Keratinocyte (primary cell): ENCODE measurements around the gene MIF4GD. TPM values are rescaled to one million over a fixed set of nuclear protein-coding genes. Genes with fewer than 3 reads are reported as not detected.

Experiments
- DNase-seq: peaks from one replicate; pipeline ENCODE4 v3.0.0-alpha.2; 2011; ENCODE audit warnings: low read depth, missing footprints, low spot score
- FAIRE-seq: peaks from 2 replicates; lab custom pipeline; 2011; peaks lifted over from hg19 to GRCh38; lab: Jason Lieb, UNC
- H2AFZ ChIP-seq: 2 replicates; pipeline ENCODE4 v1.6.0; 2012; ENCODE audit warnings: low read length, control low read depth, inconsistent platforms; ENCODE audit not compliant: control insufficient read depth
- H3K27ac ChIP-seq: 2 replicates; pipeline ENCODE4 v1.5.1; 2011; ENCODE audit warnings: low read length; ENCODE audit not compliant: control insufficient read depth, insufficient read depth
- H3K27me3 ChIP-seq: 3 replicates; pipeline ENCODE4 v1.6.0; 2011; ENCODE audit warnings: low read length; ENCODE audit not compliant: control insufficient read depth, insufficient read depth; ENCODE audit errors: extremely low read depth
- H3K36me3 ChIP-seq, 2 experiments: 2 replicates in 1 of 2; 3 replicates in 1 of 2; pipeline ENCODE4 v1.5.1; 2011; ENCODE audit warnings: low read length in 2 of 2, mild to moderate bottlenecking in 1 of 2; ENCODE audit not compliant: control insufficient read depth in 2 of 2, insufficient read depth in 2 of 2; ENCODE audit errors: extremely low read depth in 1 of 2
- H3K4me1 ChIP-seq: 3 replicates; pipeline ENCODE4 v1.5.1; 2011; ENCODE audit warnings: low read length; ENCODE audit not compliant: control insufficient read depth, insufficient read depth; ENCODE audit errors: extremely low read depth
- H3K4me2 ChIP-seq: 3 replicates; pipeline ENCODE4 v1.6.0; 2011; ENCODE audit warnings: low read depth, low read length; ENCODE audit not compliant: control insufficient read depth, insufficient read depth; ENCODE audit errors: extremely low read depth
- H3K4me3 ChIP-seq, 3 experiments: fragments of 200-600 bp in 1 of 3; sonication (generic) in 1 of 3; 2 replicates in 2 of 3; 3 replicates in 1 of 3; pipeline ENCODE4 v1.5.1; 2011 to 2016; ENCODE audit warnings: low read length in 3 of 3, mild to moderate bottlenecking in 3 of 3, control low read depth in 2 of 3, inconsistent platforms in 1 of 3, low read depth in 1 of 3, mixed read lengths in 1 of 3, mixed run types in 1 of 3, moderate library complexity in 1 of 3; ENCODE audit not compliant: control insufficient read depth in 2 of 3, insufficient read depth in 2 of 3; ENCODE audit errors: extremely low read depth in 1 of 3
- H3K79me2 ChIP-seq: 2 replicates; pipeline ENCODE4 v1.6.0; 2012; ENCODE audit warnings: low read length; ENCODE audit not compliant: control insufficient read depth, insufficient read depth
- H3K9ac ChIP-seq: 3 replicates; pipeline ENCODE4 v1.6.0; 2011; ENCODE audit warnings: low read length; ENCODE audit not compliant: control insufficient read depth, insufficient read depth; ENCODE audit errors: extremely low read depth
- H3K9me1 ChIP-seq: 3 replicates; pipeline ENCODE4 v1.6.0; 2011; ENCODE audit warnings: low read length; ENCODE audit not compliant: control insufficient read depth, insufficient read depth; ENCODE audit errors: extremely low read depth
- H3K9me3 ChIP-seq: 2 replicates; pipeline ENCODE4 v1.5.1; 2012; ENCODE audit warnings: low read depth, low read length; ENCODE audit not compliant: control insufficient read depth
- H4K20me1 ChIP-seq: 3 replicates; pipeline ENCODE4 v1.6.0; 2011; ENCODE audit warnings: low read length; ENCODE audit not compliant: control insufficient read depth, insufficient read depth; ENCODE audit errors: extremely low read depth
- CTCF ChIP-seq, 3 experiments: IDR thresholded peaks in 1 of 3; conservative IDR thresholded peaks in 1 of 3; optimal IDR thresholded peaks in 1 of 3; 2 replicates in 2 of 3; 3 replicates in 1 of 3; pipeline versions ENCODE3 to v1.5.1; 2011; ENCODE audit warnings: low read length in 3 of 3, mild to moderate bottlenecking in 3 of 3, moderate library complexity in 2 of 3, control low read depth in 1 of 3, inconsistent platforms in 1 of 3; ENCODE audit not compliant: insufficient read depth in 2 of 3; ENCODE audit errors: extremely low read depth in 1 of 3
- EZH2 ChIP-seq: IDR thresholded peaks from one replicate; pipeline ENCODE4 v1.6.1; 2012; ENCODE audit warnings: inconsistent platforms, mild to moderate bottlenecking, low read length, moderate library complexity
- dilution Hi-C: fragments of 300-500 bp; cut with MboI; formaldehyde crosslinking; loops from one replicate; pipeline ENCODE4 v1.7.0; 2020; ENCODE audit warnings: low sequenced_read_pairs; ENCODE audit not compliant: extremely low pct_ligation_motif_present
- polyA plus RNA-seq, 5 experiments: library from polyadenylated mRNA; depleted of rRNA in 3 of 5; stranded (reverse) in 3 of 5; stranded (forward) in 1 of 5; unstranded in 1 of 5; fragments of >200 nt; gene quantifications; 1 replicate in 1 of 5; 2 replicates in 3 of 5; 3 replicates in 1 of 5; pipeline versions ENCODE4 v1.2.1 to v1.2.3, GENCODE V29; 2011 to 2012; ENCODE audit warnings: missing spikeins in 2 of 5, low read depth in 1 of 5, low replicate concordance in 1 of 5

The MIF4GD gene
- polyA plus RNA-seq, 1 donor (not counting 4 experiments of a cell fraction or from before 2014, with no cell fraction given) = 15.9 TPM

GRCh38 chr17:75242461-75243042 is 28.5 kb downstream of the MIF4GD start:
- no peaks in the 10 kb centered on the region for H3K27me3 ChIP-seq
- DNase-seq (no peak), FAIRE-seq (no peak)
- H3K4me3 ChIP-seq = no peak overlapping the region
- H3K4me1 ChIP-seq = no peaks in the 10 kb centered on the region
- H3K27ac ChIP-seq = no peak overlapping the region
- H3K4me2 ChIP-seq = no peak overlapping the region
- TF ChIP-seq EZH2 = no peak
- no peak for TF ChIP-seq CTCF (optimal IDR thresholded peaks at IDR 0.05 in 1 of 3, IDR thresholded peaks at IDR 0.05 in 1 of 3, conservative IDR thresholded peaks at IDR 0.05 in 1 of 3; ENCODE audit: extremely low read depth in 1 of 3, insufficient read depth in 2 of 3, low read length in 3 of 3)
- no peak overlapping the region for H2AFZ ChIP-seq
- no peaks in the 10 kb centered on the region for H3K9me3 ChIP-seq
- no peak overlapping the region for H3K9ac ChIP-seq
- dilution Hi-C loops = no loop called here
- H3K36me3 ChIP-seq = peaks cover 56 to 69% of the 10 kb centered on the region in 2 experiments
- no peaks in the 10 kb centered on the region for H3K9me1 ChIP-seq
- peaks cover 9% of the 10 kb centered on the region for H4K20me1 ChIP-seq
- no peaks in the 10 kb centered on the region for H3K79me2 ChIP-seq

- no peak for TF ChIP-seq EZH2
- no peak for TF ChIP-seq CTCF (optimal IDR thresholded peaks at IDR 0.05 in 1 of 3, IDR thresholded peaks at IDR 0.05 in 1 of 3, conservative IDR thresholded peaks at IDR 0.05 in 1 of 3; ENCODE audit: extremely low read depth in 1 of 3, insufficient read depth in 2 of 3, low read length in 3 of 3)
- H3K36me3 ChIP-seq = peaks cover 60 to 74% of the 10 kb centered on the region in 2 experiments
These were observed 29.0 kb downstream of the MIF4GD start for GRCh38 chr17:75241996-75242460.

More at GRCh38 chr17:75241996-75242460, 29.0 kb downstream of the MIF4GD start:
- no peak overlapping the region for H3K4me3 ChIP-seq
- DNase-seq (no peak), FAIRE-seq (no peak)
- no peak overlapping the region for H3K27ac ChIP-seq
- H3K9ac ChIP-seq = no peak overlapping the region
- no peaks in the 10 kb centered on the region for H3K4me1 ChIP-seq
- no peaks in the 10 kb centered on the region for H3K9me3 ChIP-seq
- H3K9me1 ChIP-seq = no peaks in the 10 kb centered on the region
- H3K79me2 ChIP-seq = no peaks in the 10 kb centered on the region
- peaks cover 9% of the 10 kb centered on the region for H4K20me1 ChIP-seq
- H3K27me3 ChIP-seq = no peaks in the 10 kb centered on the region
- H3K4me2 ChIP-seq = no peak overlapping the region
- H2AFZ ChIP-seq = no peak overlapping the region
- dilution Hi-C loops = no loop called here
